ENCODE data around the gene SF3B2.

DNA sequence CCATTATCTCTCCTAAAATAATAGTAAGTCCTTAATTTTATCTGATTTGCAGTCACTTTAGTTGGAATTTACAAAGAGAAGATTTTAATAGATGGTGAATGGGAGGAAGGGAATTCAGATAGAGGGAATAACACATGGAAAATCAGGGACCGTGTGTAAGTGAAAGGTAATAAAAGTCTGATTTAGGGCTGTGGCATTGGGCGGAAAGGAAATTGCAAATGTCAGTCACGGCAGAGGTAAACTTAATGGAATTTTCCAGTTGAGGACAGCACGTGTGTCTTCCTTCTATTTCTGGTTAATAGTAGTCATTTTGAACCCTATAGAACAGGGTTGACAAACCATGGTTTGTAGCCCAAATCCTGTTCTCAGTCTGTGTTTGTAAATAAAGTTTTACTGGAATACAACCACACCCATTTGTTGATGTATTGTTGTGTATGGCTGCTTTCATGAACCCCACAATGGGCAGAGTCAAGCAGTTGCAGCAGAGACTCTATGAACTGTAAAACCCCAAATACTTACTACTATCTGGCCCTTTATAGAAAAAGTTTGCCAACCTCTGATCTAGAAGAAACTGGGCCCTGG is 52.0 kb downstream of the SF3B2 start:
- TF ChIP-seq POLR2AphosphoS5 (IDR thresholded peaks at IDR 0.05; ENCODE audit: borderline replicate concordance, low read depth, low read length) (no peak), EZH2 (IDR thresholded peaks at IDR 0.05) (no peak), FOXP2 (optimal IDR thresholded peaks at IDR 0.05; ENCODE audit: control extremely low read depth, extremely low read length, insufficient read depth) (no peak)

All from SK-N-MC (cell line).